Activated CD4-positive, alpha-beta memory T cell treated with anti-CD3 and anti-CD28 coated beads for 36 hours (primary cell): ENCODE data around the gene RANGAP1. TPM values are rescaled to one million over a fixed set of nuclear protein-coding genes. Genes with fewer than 3 reads are reported as not detected.

Experiments used
- CTCF ChIA-PET: fragments of 350-600 bp; sonication (Branson Sonifier 250); formaldehyde crosslinking; loops from one replicate; lab custom pipeline; 2021; ENCODE audit warnings: antibody characterized with exemption, inconsistent platforms; lab: Charles Lee
- POLR2A ChIA-PET: fragments of 350-600 bp; sonication (Branson Sonifier 250); formaldehyde crosslinking; loops from one replicate; lab custom pipeline; 2021; ENCODE audit warnings: antibody characterized with exemption; lab: Charles Lee
- DNase-seq: peaks from one replicate; pipeline ENCODE4 v3.0.0-alpha.2; 2020
- H3K27ac Mint-ChIP-seq: one replicate; pipeline ENCODE4 v1.8.0; 2021; ENCODE audit warnings: mixed read lengths
- H3K27me3 Mint-ChIP-seq: one replicate; pipeline ENCODE4 v1.8.0; 2021; ENCODE audit warnings: mixed read lengths
- H3K36me3 Mint-ChIP-seq: one replicate; pipeline ENCODE4 v1.8.0; 2021; ENCODE audit warnings: mixed read lengths
- H3K4me1 Mint-ChIP-seq: one replicate; pipeline ENCODE4 v1.8.0; 2021; ENCODE audit warnings: low read depth, mixed read lengths
- H3K4me3 Mint-ChIP-seq: one replicate; pipeline ENCODE4 v1.8.0; 2021; ENCODE audit warnings: mild to moderate bottlenecking, mixed read lengths
- H3K9me3 Mint-ChIP-seq: one replicate; pipeline ENCODE4 v1.8.0; 2021; ENCODE audit warnings: mixed read lengths
- intact Hi-C: fragments of 100-400 bp; cut with micrococcal nuclease; formaldehyde crosslinking; loops from one replicate; pipeline ENCODE4 v1.15.1; 2023
- total RNA-seq, 2 experiments: library from RNA; stranded (reverse); gene quantifications; one replicate each; pipeline ENCODE4 v1.2.3, GENCODE V29; 2021

Gene RANGAP1, protein sequence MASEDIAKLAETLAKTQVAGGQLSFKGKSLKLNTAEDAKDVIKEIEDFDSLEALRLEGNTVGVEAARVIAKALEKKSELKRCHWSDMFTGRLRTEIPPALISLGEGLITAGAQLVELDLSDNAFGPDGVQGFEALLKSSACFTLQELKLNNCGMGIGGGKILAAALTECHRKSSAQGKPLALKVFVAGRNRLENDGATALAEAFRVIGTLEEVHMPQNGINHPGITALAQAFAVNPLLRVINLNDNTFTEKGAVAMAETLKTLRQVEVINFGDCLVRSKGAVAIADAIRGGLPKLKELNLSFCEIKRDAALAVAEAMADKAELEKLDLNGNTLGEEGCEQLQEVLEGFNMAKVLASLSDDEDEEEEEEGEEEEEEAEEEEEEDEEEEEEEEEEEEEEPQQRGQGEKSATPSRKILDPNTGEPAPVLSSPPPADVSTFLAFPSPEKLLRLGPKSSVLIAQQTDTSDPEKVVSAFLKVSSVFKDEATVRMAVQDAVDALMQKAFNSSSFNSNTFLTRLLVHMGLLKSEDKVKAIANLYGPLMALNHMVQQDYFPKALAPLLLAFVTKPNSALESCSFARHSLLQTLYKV
- total RNA-seq = 100 to 1,000 TPM; 154 to 156 TPM

DNA sequence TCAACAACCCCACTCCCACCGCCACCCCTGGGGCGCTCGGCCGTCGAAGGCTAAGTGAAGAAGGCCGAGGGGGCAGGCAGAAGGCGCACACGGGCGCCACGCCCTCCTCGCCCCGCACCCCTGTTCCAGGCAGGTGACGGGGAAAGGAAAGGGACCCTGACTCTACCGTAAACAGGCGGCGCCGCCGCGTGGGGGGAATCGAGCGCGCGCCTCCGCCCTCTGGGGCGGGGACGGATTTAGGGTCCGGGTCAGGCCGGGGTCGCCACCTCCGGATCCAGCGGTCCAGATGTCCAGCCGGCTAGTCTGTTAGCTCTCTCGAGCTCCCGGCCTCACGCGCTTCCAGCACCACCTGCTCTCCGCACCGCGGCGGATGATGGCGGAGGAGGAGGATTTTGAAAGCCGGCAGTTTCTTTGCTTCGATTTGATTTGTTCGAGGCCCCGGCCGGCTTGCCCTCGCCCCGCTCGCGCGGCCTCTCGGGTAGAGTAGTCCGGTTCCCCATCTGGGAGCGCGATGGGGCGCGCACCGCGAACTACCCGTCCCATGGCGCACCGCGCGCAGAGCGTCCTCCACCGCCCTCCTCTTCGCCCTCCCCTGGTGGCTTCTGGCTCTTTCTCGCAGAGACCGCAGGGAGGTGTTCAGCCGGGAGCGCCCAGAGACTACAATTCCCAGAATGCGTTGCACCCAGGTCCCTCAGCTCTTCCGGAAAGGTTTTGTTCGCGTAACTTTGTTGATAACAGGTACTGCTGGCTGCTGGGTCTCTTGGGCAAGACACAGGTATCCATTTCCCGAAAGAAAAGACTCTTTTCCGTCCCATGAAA, at the start of gene RANGAP1:
TSS of gene RANGAP1 (minus strand) at position 368 of the 819 bp plus-strand sequence. CDS start 5,143 bp downstream, outside the sequence.
- H3K4me1 Mint-ChIP-seq = peaks cover 25% of the 10 kb centered on the region
- CTCF ChIA-PET = interaction anchor here (0.7 to 3.6 kb wide), 2 partner anchors 15 to 183 kb away, joined by 3 to 24 read pairs; partner anchors contain the start of genes ACO2, PHF5A and ZC3H7B
- H3K9me3 Mint-ChIP-seq = no peaks in the 10 kb centered on the region
- intact Hi-C loops = loop anchor here (1.0 to 10.0 kb wide), 10 partner anchors 15 to 569 kb away; partner anchors contain the start of genes ACO2, DESI1, L3MBTL2 and PHF5A
- H3K27me3 Mint-ChIP-seq = no peaks in the 10 kb centered on the region
- peaks cover 24% of the 10 kb centered on the region for H3K36me3 Mint-ChIP-seq
- DNase-seq = peak; percentile 99
- H3K4me3 Mint-ChIP-seq = peak within 1 kb of the TSS; percentile 98
- POLR2A ChIA-PET = interaction anchor here (0.9 to 2.1 kb wide), 9 partner anchors 16 to 335 kb away, joined by 3 to 33 read pairs (median 5); partner anchors contain the start of genes ACO2, DESI1, PHF5A and PMM1
- H3K27ac Mint-ChIP-seq = peak within 1 kb of the TSS; percentile 99

DNA sequence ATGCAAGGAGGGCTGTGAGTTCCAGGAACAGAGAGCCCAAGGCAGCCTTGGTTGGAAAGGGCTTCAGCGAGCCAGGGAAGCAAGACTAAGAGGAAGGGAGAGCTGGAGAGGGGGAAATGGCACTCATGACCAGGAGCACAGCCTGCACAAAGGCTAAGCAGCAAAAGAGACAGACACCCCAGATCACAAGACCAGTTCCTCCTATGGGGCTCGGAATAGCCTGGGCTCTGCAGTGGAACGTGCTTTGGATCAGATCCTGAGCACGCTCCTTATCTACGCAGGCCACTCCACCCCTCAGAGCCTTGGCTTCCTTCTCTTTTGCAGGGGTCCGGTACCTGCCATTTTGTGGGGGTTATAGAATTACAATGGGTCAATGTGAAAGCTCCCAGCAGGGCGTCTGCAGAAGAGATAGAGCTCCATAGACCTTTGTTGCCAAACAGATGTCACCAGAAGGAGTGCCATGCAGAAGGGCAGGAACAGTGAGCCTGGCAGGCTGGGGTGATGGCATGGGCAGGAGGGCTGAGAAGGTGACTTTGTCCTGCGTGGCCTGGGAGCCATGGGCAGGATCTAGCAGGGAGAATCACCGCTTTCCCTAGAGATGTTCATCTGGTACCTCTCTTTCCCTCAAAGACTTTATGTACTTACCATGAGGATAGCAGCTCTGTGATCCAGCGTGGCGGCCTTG, 49.1 kb upstream of the RANGAP1 start:
- intact Hi-C loops = no loop called here
- CTCF ChIA-PET = no interaction called here
- DNase-seq = no peak
- Mint-ChIP-seq H3K27ac (no peak overlapping the region), H3K9me3 (no peaks in the 10 kb centered on the region), H3K27me3 (no peaks in the 10 kb centered on the region), H3K4me1 (no peaks in the 10 kb centered on the region), H3K4me3 (no peak overlapping the region), H3K36me3 (peaks cover 23% of the 10 kb centered on the region)
- POLR2A ChIA-PET = no interaction called here

DNA sequence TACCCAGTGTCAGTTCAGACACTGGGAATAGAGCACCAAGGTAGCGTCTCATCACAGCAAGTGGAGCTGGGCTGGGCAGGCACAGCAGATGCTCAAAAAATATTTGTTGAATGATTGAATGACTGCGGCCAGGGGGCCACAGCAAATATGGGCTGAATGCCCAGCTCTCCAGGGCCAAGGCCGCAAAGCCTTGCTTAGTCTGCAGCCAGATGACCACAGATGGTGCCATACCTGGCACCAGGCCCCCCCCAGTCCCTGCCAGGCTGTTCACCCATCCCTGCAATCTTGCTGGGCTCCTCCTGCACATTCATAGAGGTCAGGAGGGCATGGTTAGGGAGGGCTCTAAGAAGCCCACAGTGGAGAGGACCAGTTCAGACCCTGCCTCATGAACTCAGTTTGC, 48.2 kb upstream of the RANGAP1 start:
- CTCF ChIA-PET = no interaction called here
- Mint-ChIP-seq H3K36me3 (peaks cover 20% of the 10 kb centered on the region), H3K4me1 (no peaks in the 10 kb centered on the region), H3K27ac (no peak overlapping the region), H3K27me3 (no peaks in the 10 kb centered on the region), H3K4me3 (no peak overlapping the region), H3K9me3 (no peaks in the 10 kb centered on the region)
- intact Hi-C loops = no loop called here
- POLR2A ChIA-PET = no interaction called here
- DNase-seq = no peak

DNA sequence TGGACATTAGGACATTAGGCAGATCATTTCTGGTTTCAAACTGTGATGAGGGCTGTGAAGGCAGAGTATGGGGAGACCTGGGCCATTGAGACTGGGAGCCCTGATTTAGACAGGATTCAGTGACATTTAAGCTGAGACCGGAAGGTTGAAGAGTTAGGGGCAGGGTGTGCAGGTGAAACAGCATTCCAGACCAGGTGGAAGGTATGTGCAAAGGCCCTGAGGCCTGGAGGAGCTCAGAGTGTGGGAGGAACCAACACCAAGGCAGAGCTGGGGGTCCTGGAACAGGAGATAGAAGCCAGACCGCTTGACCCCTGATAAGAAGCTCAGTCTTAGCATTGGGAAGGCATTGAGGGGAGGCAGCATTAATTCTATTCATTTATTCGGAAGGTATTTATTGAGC, 47.8 kb upstream of the RANGAP1 start:
- no peaks in the 10 kb centered on the region for H3K4me1 Mint-ChIP-seq
- CTCF ChIA-PET = no interaction called here
- intact Hi-C loops = no loop called here

DNA sequence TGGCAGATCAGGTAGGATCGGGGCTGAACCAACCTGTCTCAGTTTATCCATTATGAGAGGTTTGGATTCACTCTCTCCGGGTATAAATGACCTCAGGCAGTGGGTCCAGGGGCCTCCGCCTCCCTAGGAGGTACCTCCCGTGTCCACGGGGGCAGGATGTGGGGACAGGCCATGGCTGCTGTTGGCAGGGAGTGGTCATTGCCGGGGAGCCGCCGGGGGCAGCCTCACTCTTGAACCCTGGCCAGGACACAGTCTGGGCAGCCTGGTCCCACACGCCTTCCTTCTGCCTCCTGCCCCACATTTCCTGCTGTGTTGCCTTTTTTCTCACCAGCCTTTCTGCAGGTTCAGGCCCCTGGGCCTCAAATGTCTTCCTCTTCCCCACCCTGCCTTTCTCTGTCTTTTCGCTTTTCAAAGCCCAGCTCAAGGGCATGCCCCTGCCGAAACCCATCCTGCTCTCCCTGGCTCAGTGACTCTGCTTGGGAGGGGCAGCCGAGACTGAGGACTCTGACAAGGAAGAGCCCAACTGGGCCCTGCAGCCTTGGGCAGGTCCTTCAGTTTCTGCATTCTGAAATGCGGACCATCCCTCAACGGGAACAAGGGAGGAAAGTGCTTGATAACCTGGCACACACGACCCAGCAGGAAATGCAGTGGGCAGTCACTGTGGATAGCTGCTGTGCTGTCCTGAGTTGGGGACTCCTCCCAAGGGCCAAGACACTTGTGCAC, 46.4 kb upstream of the RANGAP1 start:
- Mint-ChIP-seq H3K4me3 (no peak overlapping the region), H3K4me1 (no peaks in the 10 kb centered on the region), H3K27ac (no peak overlapping the region), H3K36me3 (peaks cover 24% of the 10 kb centered on the region), H3K27me3 (no peaks in the 10 kb centered on the region), H3K9me3 (no peaks in the 10 kb centered on the region)
- DNase-seq = no peak
- ChIA-PET POLR2A (no interaction called here), CTCF (no interaction called here)
- intact Hi-C loops = no loop called here

More for the DNA sequence above, 47.8 kb upstream of the RANGAP1 start:
- no peak overlapping the region for H3K4me3 Mint-ChIP-seq
- peaks cover 20% of the 10 kb centered on the region for H3K36me3 Mint-ChIP-seq
- no peak for DNase-seq
- POLR2A ChIA-PET = no interaction called here
- no peaks in the 10 kb centered on the region for H3K27me3 Mint-ChIP-seq
- no peak overlapping the region for H3K27ac Mint-ChIP-seq
- H3K9me3 Mint-ChIP-seq = no peaks in the 10 kb centered on the region

DNA sequence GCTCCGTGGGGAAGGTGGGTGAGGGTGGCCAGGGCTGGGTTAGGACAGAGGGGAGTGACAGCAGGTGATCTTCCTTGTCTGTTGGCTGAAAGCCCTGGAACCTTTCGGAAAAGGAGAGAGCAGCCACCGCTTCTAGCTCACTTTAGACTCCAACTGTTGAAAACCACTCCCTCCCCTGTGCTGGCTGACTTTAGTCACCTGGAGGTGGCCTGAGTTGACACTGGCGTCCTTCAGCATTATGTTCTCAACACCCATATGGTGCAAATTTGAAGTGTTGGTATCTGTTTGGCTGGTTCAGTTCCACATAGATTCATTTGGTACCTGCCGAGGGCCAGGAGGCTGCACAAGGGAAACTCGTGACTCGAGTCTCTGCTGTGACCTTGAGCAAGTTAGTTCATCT, 44.2 kb upstream of the RANGAP1 start:
- ChIA-PET POLR2A (no interaction called here), CTCF (no interaction called here)
- DNase-seq = no peak
- intact Hi-C loops = no loop called here
- Mint-ChIP-seq H3K27me3 (no peaks in the 10 kb centered on the region), H3K27ac (no peak overlapping the region), H3K4me3 (no peak overlapping the region), H3K36me3 (peaks cover 26% of the 10 kb centered on the region), H3K4me1 (no peaks in the 10 kb centered on the region), H3K9me3 (no peaks in the 10 kb centered on the region)

DNA sequence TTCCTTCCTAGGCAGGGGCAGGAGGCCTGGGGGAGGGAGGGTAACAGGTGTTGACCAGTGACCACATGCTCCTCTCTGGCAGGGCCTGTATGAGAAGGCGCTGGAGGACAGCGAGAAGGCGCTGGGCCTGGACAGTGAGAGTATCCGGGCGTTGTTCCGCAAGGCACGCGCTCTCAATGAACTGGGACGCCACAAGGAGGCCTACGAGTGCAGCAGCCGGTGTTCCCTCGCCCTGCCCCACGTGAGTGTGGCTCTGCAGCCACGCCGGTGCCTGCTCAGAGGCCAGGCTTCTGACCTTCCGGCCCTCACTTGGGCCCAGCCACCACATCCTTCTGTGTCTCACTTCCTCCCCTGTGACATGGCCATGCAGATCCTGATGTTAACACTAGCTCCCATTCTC, 41.1 kb upstream of the RANGAP1 start:
- Mint-ChIP-seq H3K4me3 (no peak overlapping the region), H3K36me3 (peaks cover 26% of the 10 kb centered on the region), H3K27me3 (no peaks in the 10 kb centered on the region), H3K4me1 (no peaks in the 10 kb centered on the region), H3K27ac (no peak overlapping the region), H3K9me3 (no peaks in the 10 kb centered on the region)
- ChIA-PET CTCF (no interaction called here), POLR2A (no interaction called here)
- intact Hi-C loops = no loop called here
- no peak for DNase-seq

DNA sequence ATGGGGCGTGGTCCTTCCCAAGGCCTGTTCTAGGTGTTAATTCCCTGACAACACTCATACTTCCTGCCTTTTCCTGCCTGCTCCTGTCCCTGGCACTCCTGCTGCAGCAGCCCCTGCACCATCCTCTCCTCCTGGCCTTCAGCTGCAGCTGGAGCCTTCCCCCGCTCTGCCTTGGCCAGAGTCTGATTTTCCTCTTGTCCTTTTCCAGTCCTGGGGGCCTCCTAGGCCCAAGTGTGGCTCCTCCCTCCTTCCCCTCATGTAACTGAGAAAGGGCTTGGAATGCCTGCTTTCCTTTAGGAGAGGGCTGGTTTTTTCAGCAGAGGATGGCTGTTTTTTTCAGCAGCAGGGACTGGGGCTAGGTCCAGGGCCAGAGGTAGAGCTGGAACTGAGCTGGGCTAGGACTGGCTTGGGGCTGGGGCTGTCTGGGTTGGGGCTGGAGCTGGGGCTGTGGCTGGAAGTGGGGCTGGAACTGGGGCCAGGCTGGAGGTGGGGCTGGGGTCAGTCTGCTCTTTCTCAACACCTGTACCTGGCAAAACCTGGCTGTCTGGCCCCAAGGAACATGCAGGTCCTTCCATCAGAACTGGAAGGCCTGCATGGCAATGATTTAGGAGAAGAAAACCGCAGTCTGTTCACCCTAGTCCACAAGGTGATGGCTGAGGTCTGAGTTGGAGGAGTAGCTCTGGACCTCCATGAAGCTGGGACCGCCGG, 39.0 kb upstream of the RANGAP1 start:
- Mint-ChIP-seq H3K9me3 (no peaks in the 10 kb centered on the region), H3K4me3 (no peak overlapping the region), H3K27ac (no peak overlapping the region), H3K27me3 (no peaks in the 10 kb centered on the region), H3K36me3 (peaks cover 19% of the 10 kb centered on the region), H3K4me1 (no peaks in the 10 kb centered on the region)
- no peak for DNase-seq
- intact Hi-C loops = no loop called here
- ChIA-PET POLR2A (no interaction called here), CTCF (no interaction called here)

DNA sequence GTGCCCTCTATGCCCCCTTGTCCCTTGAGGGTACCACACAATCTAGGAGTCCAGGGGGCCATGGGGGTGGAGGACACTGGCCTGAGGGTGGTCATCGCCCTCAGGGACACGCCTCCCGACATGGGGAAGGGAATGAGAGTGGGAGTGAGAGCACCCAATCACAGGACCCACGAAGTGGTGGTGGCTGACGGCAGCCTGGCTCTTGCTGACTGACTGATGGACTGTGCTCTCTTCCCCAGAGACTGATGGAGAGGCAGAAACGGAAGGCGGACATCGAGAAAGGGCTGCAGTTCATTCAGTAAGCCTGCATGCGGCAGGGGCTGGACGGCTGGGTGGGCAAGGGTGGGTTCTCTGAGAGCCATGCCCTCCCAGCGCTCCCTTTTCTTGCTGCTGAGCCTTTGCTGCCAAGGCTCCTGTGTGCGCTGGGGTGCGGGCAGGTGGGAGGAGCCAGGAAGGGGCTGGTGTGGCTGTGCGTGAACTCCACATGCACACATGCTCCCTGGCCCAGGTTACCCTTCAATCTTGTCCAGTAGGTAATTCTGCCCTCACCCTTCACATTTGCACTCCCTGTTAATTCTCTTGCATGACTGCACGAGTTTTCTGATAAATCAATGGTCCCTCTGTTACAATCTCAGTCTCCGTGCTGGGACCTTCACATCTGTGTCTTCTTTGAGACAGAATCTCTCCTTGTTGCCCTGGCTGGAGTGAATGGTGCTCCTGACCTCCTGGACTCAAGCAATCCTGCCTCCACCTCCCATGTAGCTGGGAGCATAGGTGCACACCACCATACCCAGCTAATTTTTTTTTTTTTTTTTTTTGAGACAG, 34.6 kb upstream of the RANGAP1 start:
- Mint-ChIP-seq H3K27ac (no peak overlapping the region), H3K36me3 (peaks cover 10% of the 10 kb centered on the region), H3K9me3 (no peaks in the 10 kb centered on the region), H3K4me3 (no peak overlapping the region), H3K4me1 (peaks cover 5% of the 10 kb centered on the region), H3K27me3 (no peaks in the 10 kb centered on the region)
- POLR2A ChIA-PET = no interaction called here
- CTCF ChIA-PET = interaction anchor here (0.7 kb wide), 1 partner anchor 30 kb away, joined by 3 read pairs; no protein-coding TSS in a partner anchor
- DNase-seq = no peak
- intact Hi-C loops = no loop called here

DNA sequence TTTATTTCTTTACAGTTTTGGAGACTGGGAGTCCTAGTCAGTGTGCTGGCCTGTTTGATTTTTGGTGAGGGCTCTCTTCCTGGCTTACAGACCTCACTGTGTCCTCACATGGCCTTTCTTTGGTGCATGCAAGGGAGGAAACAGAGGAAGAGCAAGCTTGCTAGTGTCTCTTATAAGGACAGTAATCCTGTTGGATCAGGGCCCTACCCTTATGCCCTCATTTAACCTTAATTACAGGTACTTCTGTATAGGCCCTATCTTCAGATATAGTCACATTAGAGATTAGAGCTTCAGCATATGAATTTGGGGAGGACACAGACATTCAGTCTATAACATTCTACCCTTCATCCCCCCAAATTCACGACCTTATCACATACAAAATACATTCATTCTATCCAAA, 29.6 kb upstream of the RANGAP1 start:
- ChIA-PET POLR2A (no interaction called here), CTCF (no interaction called here)
- Mint-ChIP-seq H3K36me3 (no peaks in the 10 kb centered on the region), H3K9me3 (no peaks in the 10 kb centered on the region), H3K4me3 (no peak overlapping the region), H3K4me1 (peaks cover 15% of the 10 kb centered on the region), H3K27me3 (no peaks in the 10 kb centered on the region), H3K27ac (no peak overlapping the region)
- intact Hi-C loops = no loop called here
- DNase-seq = no peak
